Choroid plexus epithelial cell (primary cell): Measurements from ENCODE around the gene PCDHA8.

ENCODE experiments used
- DNase-seq: peaks from one replicate; pipeline ENCODE4 v3.0.0-alpha.2; 2010; ENCODE audit warnings: low read depth
- H3K4me3 ChIP-seq: 2 replicates; pipeline ENCODE4 v1.5.1; 2011; ENCODE audit warnings: low read depth, mild to moderate bottlenecking, control low read depth, low read length, moderate library complexity
- TF ChIP-seq, protein P1 (sequence below): conservative IDR thresholded peaks from 2 replicates; pipeline ENCODE4 v1.5.1; 2011; ENCODE audit warnings: low read depth, mild to moderate bottlenecking, control low read depth, inconsistent platforms, low read length, moderate library complexity

The PCDHA8 gene

DNA sequence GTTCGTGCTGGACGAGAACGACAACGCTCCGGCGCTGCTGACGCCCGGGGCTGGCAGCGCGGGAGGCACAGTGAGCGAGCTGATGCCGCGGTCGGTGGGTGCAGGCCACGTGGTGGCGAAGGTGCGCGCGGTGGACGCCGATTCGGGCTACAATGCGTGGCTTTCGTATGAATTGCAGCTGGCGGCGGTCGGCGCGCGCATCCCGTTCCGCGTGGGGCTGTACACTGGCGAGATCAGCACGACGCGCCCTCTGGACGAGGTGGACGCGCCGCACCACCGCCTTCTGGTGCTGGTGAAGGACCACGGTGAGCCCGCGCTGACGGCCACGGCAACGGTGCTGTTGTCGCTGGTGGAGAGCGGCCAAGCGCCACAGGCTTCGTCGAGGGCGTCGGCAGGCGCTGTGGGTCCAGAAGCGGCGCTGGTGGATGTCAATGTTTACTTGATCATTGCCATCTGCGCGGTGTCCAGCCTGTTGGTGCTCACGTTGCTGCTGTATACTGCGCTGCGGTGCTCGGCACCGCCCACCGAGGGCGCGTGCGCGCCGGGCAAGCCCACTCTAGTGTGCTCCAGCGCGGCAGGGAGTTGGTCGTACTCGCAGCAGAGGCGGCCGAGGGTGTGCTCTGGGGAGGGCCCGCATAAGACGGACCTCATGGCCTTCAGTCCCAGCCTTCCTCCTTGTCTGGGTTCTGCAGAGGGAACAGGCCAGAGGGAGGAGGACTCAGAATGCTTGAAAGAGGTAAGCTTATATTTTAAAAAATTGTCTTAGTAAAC lies 43.1 kb downstream of the PCDHA8 start:
- H3K4me3 ChIP-seq, result no peak overlapping the region
- TF ChIP-seq, protein P1, sequence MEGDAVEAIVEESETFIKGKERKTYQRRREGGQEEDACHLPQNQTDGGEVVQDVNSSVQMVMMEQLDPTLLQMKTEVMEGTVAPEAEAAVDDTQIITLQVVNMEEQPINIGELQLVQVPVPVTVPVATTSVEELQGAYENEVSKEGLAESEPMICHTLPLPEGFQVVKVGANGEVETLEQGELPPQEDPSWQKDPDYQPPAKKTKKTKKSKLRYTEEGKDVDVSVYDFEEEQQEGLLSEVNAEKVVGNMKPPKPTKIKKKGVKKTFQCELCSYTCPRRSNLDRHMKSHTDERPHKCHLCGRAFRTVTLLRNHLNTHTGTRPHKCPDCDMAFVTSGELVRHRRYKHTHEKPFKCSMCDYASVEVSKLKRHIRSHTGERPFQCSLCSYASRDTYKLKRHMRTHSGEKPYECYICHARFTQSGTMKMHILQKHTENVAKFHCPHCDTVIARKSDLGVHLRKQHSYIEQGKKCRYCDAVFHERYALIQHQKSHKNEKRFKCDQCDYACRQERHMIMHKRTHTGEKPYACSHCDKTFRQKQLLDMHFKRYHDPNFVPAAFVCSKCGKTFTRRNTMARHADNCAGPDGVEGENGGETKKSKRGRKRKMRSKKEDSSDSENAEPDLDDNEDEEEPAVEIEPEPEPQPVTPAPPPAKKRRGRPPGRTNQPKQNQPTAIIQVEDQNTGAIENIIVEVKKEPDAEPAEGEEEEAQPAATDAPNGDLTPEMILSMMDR, result no peak

More for the DNA sequence above, 43.1 kb downstream of the PCDHA8 start:
- DNase-seq, result no peak
